Chondrocyte (in vitro differentiated cells): ENCODE data around the gene MRM2. TPM values are rescaled to one million over a fixed set of nuclear protein-coding genes. Genes with fewer than 3 reads are reported as not detected.
A peak's percentile ranks its signal among the peaks of the same experiment; 100 is the strongest.

Experiments
- DNase-seq: peaks from one replicate; pipeline ENCODE4 v3.0.0; 2021; ENCODE audit warnings: mixed read lengths, low spot score
- H3K27ac Mint-ChIP-seq: one replicate; pipeline ENCODE4 v1.8.0; 2021; ENCODE audit warnings: mild to moderate bottlenecking, moderate library complexity, mixed read lengths; ENCODE audit not compliant: unreplicated experiment
- H3K27me3 Mint-ChIP-seq: 2 replicates; pipeline ENCODE4 v1.8.0; 2021; ENCODE audit warnings: low read depth, mixed read lengths
- H3K36me3 Mint-ChIP-seq: 2 replicates; pipeline ENCODE4 v1.8.0; 2021; ENCODE audit warnings: low read depth, mixed read lengths
- H3K4me1 Mint-ChIP-seq: 2 replicates; pipeline ENCODE4 v1.8.0; 2021; ENCODE audit warnings: low read depth, mild to moderate bottlenecking, mixed read lengths
- H3K4me3 Mint-ChIP-seq: one replicate; pipeline ENCODE4 v1.8.0; 2021; ENCODE audit warnings: mild to moderate bottlenecking, moderate library complexity, mixed read lengths; ENCODE audit not compliant: unreplicated experiment
- H3K9me3 Mint-ChIP-seq: 2 replicates; pipeline ENCODE4 v1.8.0; 2021; ENCODE audit warnings: low read depth, mixed read lengths
- CTCF ChIP-seq: fragments of 200-600 bp; sonication (generic); IDR thresholded peaks from 2 replicates; pipeline ENCODE4 v1.5.0; 2021; ENCODE audit warnings: antibody characterized with exemption, mild to moderate bottlenecking, moderate library complexity
- total RNA-seq: library from RNA; stranded (reverse); gene quantifications from 3 replicates; pipeline ENCODE4 v1.2.1, GENCODE V29; 2021

Gene MRM2
- total RNA-seq, 1 donor from 2014 or later = 17.8 TPM

- Mint-ChIP-seq H3K4me3 (no peak overlapping the region), H3K9me3 (no peaks in the 10 kb centered on the region), H3K36me3 (peaks cover 13% of the 10 kb centered on the region), H3K4me1 (peaks cover 6% of the 10 kb centered on the region), H3K27ac (no peak overlapping the region), H3K27me3 (no peaks in the 10 kb centered on the region)
- DNase-seq = no peak
- TF ChIP-seq CTCF = no peak
Measured at GRCh38 chr7:2266911-2267310, 24.9 kb upstream of the MRM2 start.

- no peak for DNase-seq
- peaks cover 10% of the 10 kb centered on the region for H3K36me3 Mint-ChIP-seq
- no peak for TF ChIP-seq CTCF
- no peaks in the 10 kb centered on the region for H3K4me1 Mint-ChIP-seq
- H3K27ac Mint-ChIP-seq = no peak overlapping the region
- no peaks in the 10 kb centered on the region for H3K27me3 Mint-ChIP-seq
- H3K9me3 Mint-ChIP-seq = no peaks in the 10 kb centered on the region
- no peak overlapping the region for H3K4me3 Mint-ChIP-seq
Measured at GRCh38 chr7:2264158-2264557, 22.2 kb upstream of the MRM2 start.

- H3K4me3 Mint-ChIP-seq = no peak overlapping the region
- no peak for TF ChIP-seq CTCF
- peaks cover 10% of the 10 kb centered on the region for H3K36me3 Mint-ChIP-seq
- no peaks in the 10 kb centered on the region for H3K9me3 Mint-ChIP-seq
- H3K27me3 Mint-ChIP-seq = no peaks in the 10 kb centered on the region
- no peaks in the 10 kb centered on the region for H3K4me1 Mint-ChIP-seq
- no peak overlapping the region for H3K27ac Mint-ChIP-seq
- no peak for DNase-seq
Measured at GRCh38 chr7:2263176-2263575, 21.2 kb upstream of the MRM2 start.

- H3K9me3 Mint-ChIP-seq = no peaks in the 10 kb centered on the region
- no peak for TF ChIP-seq CTCF
- DNase-seq = no peak
- H3K36me3 Mint-ChIP-seq = peaks cover 12% of the 10 kb centered on the region
- H3K27me3 Mint-ChIP-seq = no peaks in the 10 kb centered on the region
- no peak overlapping the region for H3K27ac Mint-ChIP-seq
- no peaks in the 10 kb centered on the region for H3K4me1 Mint-ChIP-seq
- no peak overlapping the region for H3K4me3 Mint-ChIP-seq
Measured at GRCh38 chr7:2261611-2262010, 19.6 kb upstream of the MRM2 start.

- TF ChIP-seq CTCF = no peak
- Mint-ChIP-seq H3K4me1 (no peaks in the 10 kb centered on the region), H3K27ac (peak overlapping the region; percentile 36), H3K9me3 (no peaks in the 10 kb centered on the region), H3K4me3 (no peak overlapping the region), H3K36me3 (peaks cover 14% of the 10 kb centered on the region), H3K27me3 (no peaks in the 10 kb centered on the region)
- no peak for DNase-seq
Measured at GRCh38 chr7:2260820-2261219, 18.8 kb upstream of the MRM2 start.
